Measurements from ENCODE around the gene GABRQ. TPM values are rescaled to one million over a fixed set of nuclear protein-coding genes. Genes with fewer than 3 reads are reported as not detected.

GABRQ gene
- total and polyA plus RNA-seq, 2 of the 13 experiments (the other 11 are each of a cell fraction or from before 2014, with no cell fraction given): not detected

DNA sequence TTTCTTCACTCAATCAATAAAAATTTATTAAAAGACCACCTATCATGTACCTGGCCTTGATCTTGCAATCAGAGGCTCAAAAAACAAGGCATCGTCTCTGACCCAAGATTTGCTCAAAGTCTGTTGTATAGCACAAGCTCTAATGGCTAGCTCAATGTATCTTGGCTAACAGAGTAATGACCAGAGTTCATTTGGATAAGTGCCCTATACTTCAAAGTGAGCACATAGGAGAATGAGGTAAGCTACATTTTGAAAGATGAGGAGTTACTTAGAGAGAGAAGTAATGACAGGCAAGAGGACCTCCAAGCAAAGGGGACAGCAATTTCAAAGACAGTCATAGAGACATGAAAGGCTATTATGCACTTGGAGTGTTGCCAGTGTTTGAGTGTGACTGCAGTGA, 22.9 kb upstream of the GABRQ start:
- TF ChIP-seq, protein P1, sequence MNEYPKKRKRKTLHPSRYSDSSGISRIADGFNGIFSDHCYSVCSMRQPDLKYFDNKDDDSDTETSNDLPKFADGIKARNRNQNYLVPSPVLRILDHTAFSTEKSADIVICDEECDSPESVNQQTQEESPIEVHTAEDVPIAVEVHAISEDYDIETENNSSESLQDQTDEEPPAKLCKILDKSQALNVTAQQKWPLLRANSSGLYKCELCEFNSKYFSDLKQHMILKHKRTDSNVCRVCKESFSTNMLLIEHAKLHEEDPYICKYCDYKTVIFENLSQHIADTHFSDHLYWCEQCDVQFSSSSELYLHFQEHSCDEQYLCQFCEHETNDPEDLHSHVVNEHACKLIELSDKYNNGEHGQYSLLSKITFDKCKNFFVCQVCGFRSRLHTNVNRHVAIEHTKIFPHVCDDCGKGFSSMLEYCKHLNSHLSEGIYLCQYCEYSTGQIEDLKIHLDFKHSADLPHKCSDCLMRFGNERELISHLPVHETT (CRISPR knock-in tag; conservative IDR thresholded peaks at IDR 0.05): no peak
- TF ChIP-seq CBX1 (IDR thresholded peaks at IDR 0.05; ENCODE audit: low read depth): no peak
- TF ChIP-seq, protein P2, sequence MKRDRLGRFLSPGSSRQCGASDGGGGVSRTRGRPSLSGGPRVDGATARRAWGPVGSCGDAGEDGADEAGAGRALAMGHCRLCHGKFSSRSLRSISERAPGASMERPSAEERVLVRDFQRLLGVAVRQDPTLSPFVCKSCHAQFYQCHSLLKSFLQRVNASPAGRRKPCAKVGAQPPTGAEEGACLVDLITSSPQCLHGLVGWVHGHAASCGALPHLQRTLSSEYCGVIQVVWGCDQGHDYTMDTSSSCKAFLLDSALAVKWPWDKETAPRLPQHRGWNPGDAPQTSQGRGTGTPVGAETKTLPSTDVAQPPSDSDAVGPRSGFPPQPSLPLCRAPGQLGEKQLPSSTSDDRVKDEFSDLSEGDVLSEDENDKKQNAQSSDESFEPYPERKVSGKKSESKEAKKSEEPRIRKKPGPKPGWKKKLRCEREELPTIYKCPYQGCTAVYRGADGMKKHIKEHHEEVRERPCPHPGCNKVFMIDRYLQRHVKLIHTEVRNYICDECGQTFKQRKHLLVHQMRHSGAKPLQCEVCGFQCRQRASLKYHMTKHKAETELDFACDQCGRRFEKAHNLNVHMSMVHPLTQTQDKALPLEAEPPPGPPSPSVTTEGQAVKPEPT (CRISPR knock-in tag; IDR thresholded peaks at IDR 0.05; ENCODE audit: low read depth): no peak
- TF ChIP-seq, protein P3, sequence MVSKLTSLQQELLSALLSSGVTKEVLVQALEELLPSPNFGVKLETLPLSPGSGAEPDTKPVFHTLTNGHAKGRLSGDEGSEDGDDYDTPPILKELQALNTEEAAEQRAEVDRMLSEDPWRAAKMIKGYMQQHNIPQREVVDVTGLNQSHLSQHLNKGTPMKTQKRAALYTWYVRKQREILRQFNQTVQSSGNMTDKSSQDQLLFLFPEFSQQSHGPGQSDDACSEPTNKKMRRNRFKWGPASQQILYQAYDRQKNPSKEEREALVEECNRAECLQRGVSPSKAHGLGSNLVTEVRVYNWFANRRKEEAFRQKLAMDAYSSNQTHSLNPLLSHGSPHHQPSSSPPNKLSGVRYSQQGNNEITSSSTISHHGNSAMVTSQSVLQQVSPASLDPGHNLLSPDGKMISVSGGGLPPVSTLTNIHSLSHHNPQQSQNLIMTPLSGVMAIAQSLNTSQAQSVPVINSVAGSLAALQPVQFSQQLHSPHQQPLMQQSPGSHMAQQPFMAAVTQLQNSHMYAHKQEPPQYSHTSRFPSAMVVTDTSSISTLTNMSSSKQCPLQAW (CRISPR knock-in tag; IDR thresholded peaks at IDR 0.05): no peak
- TF ChIP-seq ZNF451 (CRISPR knock-in tag; IDR thresholded peaks at IDR 0.05): no peak
- TF ChIP-seq ZNF354B (CRISPR knock-in tag; IDR thresholded peaks at IDR 0.05): no peak
- no peak for TF ChIP-seq RFXAP (CRISPR knock-in tag; IDR thresholded peaks at IDR 0.05; ENCODE audit: borderline replicate concordance)
- TF ChIP-seq ZFYVE20 (CRISPR knock-in tag; IDR thresholded peaks at IDR 0.05; ENCODE audit: borderline replicate concordance, low read depth): no peak
- no peak for TF ChIP-seq RAD51 (IDR thresholded peaks at IDR 0.05; ENCODE audit: borderline replicate concordance)
- TF ChIP-seq, protein P4, sequence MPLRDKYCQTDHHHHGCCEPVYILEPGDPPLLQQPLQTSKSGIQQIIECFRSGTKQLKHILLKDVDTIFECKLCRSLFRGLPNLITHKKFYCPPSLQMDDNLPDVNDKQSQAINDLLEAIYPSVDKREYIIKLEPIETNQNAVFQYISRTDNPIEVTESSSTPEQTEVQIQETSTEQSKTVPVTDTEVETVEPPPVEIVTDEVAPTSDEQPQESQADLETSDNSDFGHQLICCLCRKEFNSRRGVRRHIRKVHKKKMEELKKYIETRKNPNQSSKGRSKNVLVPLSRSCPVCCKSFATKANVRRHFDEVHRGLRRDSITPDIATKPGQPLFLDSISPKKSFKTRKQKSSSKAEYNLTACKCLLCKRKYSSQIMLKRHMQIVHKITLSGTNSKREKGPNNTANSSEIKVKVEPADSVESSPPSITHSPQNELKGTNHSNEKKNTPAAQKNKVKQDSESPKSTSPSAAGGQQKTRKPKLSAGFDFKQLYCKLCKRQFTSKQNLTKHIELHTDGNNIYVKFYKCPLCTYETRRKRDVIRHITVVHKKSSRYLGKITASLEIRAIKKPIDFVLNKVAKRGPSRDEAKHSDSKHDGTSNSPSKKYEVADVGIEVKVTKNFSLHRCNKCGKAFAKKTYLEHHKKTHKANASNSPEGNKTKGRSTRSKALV (CRISPR knock-in tag; IDR thresholded peaks at IDR 0.05): no peak
- no peak for TF ChIP-seq ZNF234 (CRISPR knock-in tag; conservative IDR thresholded peaks at IDR 0.05)
- TF ChIP-seq, protein P5, sequence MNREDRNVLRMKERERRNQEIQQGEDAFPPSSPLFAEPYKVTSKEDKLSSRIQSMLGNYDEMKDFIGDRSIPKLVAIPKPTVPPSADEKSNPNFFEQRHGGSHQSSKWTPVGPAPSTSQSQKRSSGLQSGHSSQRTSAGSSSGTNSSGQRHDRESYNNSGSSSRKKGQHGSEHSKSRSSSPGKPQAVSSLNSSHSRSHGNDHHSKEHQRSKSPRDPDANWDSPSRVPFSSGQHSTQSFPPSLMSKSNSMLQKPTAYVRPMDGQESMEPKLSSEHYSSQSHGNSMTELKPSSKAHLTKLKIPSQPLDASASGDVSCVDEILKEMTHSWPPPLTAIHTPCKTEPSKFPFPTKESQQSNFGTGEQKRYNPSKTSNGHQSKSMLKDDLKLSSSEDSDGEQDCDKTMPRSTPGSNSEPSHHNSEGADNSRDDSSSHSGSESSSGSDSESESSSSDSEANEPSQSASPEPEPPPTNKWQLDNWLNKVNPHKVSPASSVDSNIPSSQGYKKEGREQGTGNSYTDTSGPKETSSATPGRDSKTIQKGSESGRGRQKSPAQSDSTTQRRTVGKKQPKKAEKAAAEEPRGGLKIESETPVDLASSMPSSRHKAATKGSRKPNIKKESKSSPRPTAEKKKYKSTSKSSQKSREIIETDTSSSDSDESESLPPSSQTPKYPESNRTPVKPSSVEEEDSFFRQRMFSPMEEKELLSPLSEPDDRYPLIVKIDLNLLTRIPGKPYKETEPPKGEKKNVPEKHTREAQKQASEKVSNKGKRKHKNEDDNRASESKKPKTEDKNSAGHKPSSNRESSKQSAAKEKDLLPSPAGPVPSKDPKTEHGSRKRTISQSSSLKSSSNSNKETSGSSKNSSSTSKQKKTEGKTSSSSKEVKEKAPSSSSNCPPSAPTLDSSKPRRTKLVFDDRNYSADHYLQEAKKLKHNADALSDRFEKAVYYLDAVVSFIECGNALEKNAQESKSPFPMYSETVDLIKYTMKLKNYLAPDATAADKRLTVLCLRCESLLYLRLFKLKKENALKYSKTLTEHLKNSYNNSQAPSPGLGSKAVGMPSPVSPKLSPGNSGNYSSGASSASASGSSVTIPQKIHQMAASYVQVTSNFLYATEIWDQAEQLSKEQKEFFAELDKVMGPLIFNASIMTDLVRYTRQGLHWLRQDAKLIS (CRISPR knock-in tag; IDR thresholded peaks at IDR 0.05): no peak
- TF ChIP-seq ZNF160 (CRISPR knock-in tag; IDR thresholded peaks at IDR 0.05): no peak
- no peak for TF ChIP-seq PAF1 (CRISPR knock-in tag; IDR thresholded peaks at IDR 0.05)
- Histone ChIP-seq H3K79me2 (ENCODE audit: insufficient read depth, low read length) (no peaks in the 10 kb centered on the region), H3K4me3 (replicated peaks in 1 of 3; ENCODE audit: insufficient read depth in 1 of 3, low read depth in 2 of 3, low read length in 3 of 3) (no peak overlapping the region), H3K36me3 (replicated peaks in 1 of 2; ENCODE audit: control insufficient read depth in 1 of 2, insufficient read depth in 2 of 2, low read length in 2 of 2) (no peaks in the 10 kb centered on the region), H4K20me1 (ENCODE audit: insufficient read depth, low read length) (no peaks in the 10 kb centered on the region), H3K27me3 (ENCODE audit: control insufficient read depth in 1 of 2, insufficient read depth in 2 of 2, low read length in 2 of 2) (no peaks in the 10 kb centered on the region), H2AFZ (ENCODE audit: low read length) (no peak overlapping the region), H3K4me1 (ENCODE audit: insufficient read depth, low read length) (no peaks in the 10 kb centered on the region), H3K4me2 (ENCODE audit: low read depth, low read length) (no peak overlapping the region), H3K9ac (ENCODE audit: insufficient read depth, low read depth, low read length) (no peak overlapping the region), H3K9me3 (ENCODE audit: low read length) (no peaks in the 10 kb centered on the region), H3K27ac (ENCODE audit: extremely low read length, insufficient read depth, low read length) (no peak overlapping the region)
- DNase-seq (ENCODE audit: low spot score) (no peak), FAIRE-seq (no peak), ATAC-seq (no peak)
- CTCF ChIA-PET (ENCODE audit: low intra/inter-chr PET ratio, low total read pairs): no interaction called here
- intact Hi-C loops (cut with micrococcal nuclease; ENCODE audit: unreplicated experiment) (no loop called here), in situ Hi-C loops (cut with HindIII; ENCODE audit: extremely low pct_ligation_motif_present, low pct_unique_long_range_greater_than_20kb) (no loop called here)
- 11% methylated on average over 1 of the region's 1 CpG for WGBS (ENCODE audit: low lambda C conversion rate)
- POLR2A ChIA-PET: no interaction called here
- BruUV-seq (replicated peaks): no TSS peak
